Breast epithelium (tissue), 4 donors: Measurements from ENCODE around the gene HERPUD2. TPM values are rescaled to one million over a fixed set of nuclear protein-coding genes. Genes with fewer than 3 reads are reported as not detected.
A peak's percentile ranks its signal among the peaks of the same experiment; 100 is the strongest.

ENCODE experiments used
- DNase-seq, 2 donors: peaks; one replicate each; pipeline ENCODE4 v3.0.0-alpha.2; 2019; ENCODE audit warnings: low spot score in 2 of 2
- H3K27ac ChIP-seq, 2 donors: fragments of 200-600 bp; sonication (generic) in 1 of 2; one replicate each; pipeline ENCODE4 v1.5.1; 2016 to 2019; ENCODE audit warnings: mild to moderate bottlenecking in 1 of 2
- H3K27me3 ChIP-seq, 2 donors: fragments of 200-600 bp; sonication (generic) in 1 of 2; one replicate each; pipeline versions ENCODE4 v1.5.1 to v1.6.0; 2017 to 2019; ENCODE audit warnings: control low read depth in 1 of 2, mild to moderate bottlenecking in 1 of 2
- H3K36me3 ChIP-seq: fragments of 200-600 bp; one replicate; pipeline ENCODE4 v1.5.1; 2019
- H3K4me1 ChIP-seq, 2 donors: fragments of 200-600 bp; sonication (generic); one replicate each; pipeline ENCODE4 v1.5.1; 2016 to 2019; ENCODE audit warnings: control low read depth in 1 of 2
- H3K4me3 ChIP-seq, 3 donors: fragments of 200-600 bp; sonication (generic); 1 replicate in 2 of 3; 2 replicates in 1 of 3; pipeline ENCODE4 v1.5.1; 2016 to 2019; ENCODE audit warnings: mild to moderate bottlenecking in 3 of 3, moderate library complexity in 2 of 3
- H3K9me3 ChIP-seq, 2 donors: fragments of 200-600 bp; sonication (generic) in 1 of 2; one replicate each; pipeline ENCODE4 v1.5.1; 2016 to 2019; ENCODE audit warnings: control low read depth in 1 of 2
- CTCF ChIP-seq, 3 donors: fragments of 450-650 bp; IDR thresholded peaks; one replicate each; pipeline ENCODE4 v1.5.1; 2016 to 2017; ENCODE audit warnings: antibody characterized with exemption in 3 of 3, mild to moderate bottlenecking in 3 of 3, moderate library complexity in 3 of 3
- POLR2A ChIP-seq: fragments of 450-650 bp; IDR thresholded peaks from one replicate; pipeline ENCODE4 v1.6.1; 2016; ENCODE audit warnings: antibody characterized with exemption, mild to moderate bottlenecking, moderate library complexity
- POLR2AphosphoS5 ChIP-seq, 3 donors: sonication (generic); formaldehyde crosslinking; IDR thresholded peaks; one replicate each; pipeline ENCODE4 v1.6.1; 2017; ENCODE audit warnings: antibody characterized with exemption in 3 of 3
- intact Hi-C: fragments of 100-400 bp; cut with DNase I; formaldehyde crosslinking; loops from one replicate; pipeline ENCODE4 v1.15.1; 2023; ENCODE audit warnings: low total_unique reads
- total RNA-seq, 3 donors: library from RNA; depleted of rRNA; stranded (reverse); fragments of >200 nt; gene quantifications; one replicate each; pipeline ENCODE4 v1.1.0, GENCODE V29; 2016

HERPUD2 gene
- total RNA-seq, 3 donors from 2014 or later, result 31.1 to 39.7 (median 35.4) TPM

- Histone ChIP-seq H3K4me3 (no peak overlapping the region), H3K27ac (no peak overlapping the region), H3K4me1 (no peaks in the 10 kb centered on the region), H3K36me3 (no peaks in the 10 kb centered on the region), H3K9me3 (no peaks in the 10 kb centered on the region), H3K27me3 (no peaks in the 10 kb centered on the region)
- TF ChIP-seq POLR2A (no peak), POLR2AphosphoS5 (IDR thresholded peaks at IDR 0.05) (no peak), CTCF (IDR thresholded peaks at IDR 0.05) (no peak)
- intact Hi-C loops, result no loop called here
- DNase-seq, result no peak
These were observed 25.1 kb upstream of the HERPUD2 start for GRCh38 chr7:35720032-35720431.

- no peak overlapping the region for H3K27ac ChIP-seq
- intact Hi-C loops, result no loop called here
- H3K9me3 ChIP-seq, result no peaks in the 10 kb centered on the region
- H3K4me3 ChIP-seq, result no peak overlapping the region
- no peaks in the 10 kb centered on the region for H3K4me1 ChIP-seq
- H3K36me3 ChIP-seq, result no peaks in the 10 kb centered on the region
- no peaks in the 10 kb centered on the region for H3K27me3 ChIP-seq
- DNase-seq, result no peak
- TF ChIP-seq CTCF (IDR thresholded peaks at IDR 0.05) (no peak), POLR2A (no peak), POLR2AphosphoS5 (IDR thresholded peaks at IDR 0.05) (no peak)
These were observed 23.1 kb upstream of the HERPUD2 start for GRCh38 chr7:35718047-35718446.

- Histone ChIP-seq H3K36me3 (no peaks in the 10 kb centered on the region), H3K27ac (no peak overlapping the region), H3K4me3 (no peak overlapping the region), H3K4me1 (no peaks in the 10 kb centered on the region), H3K27me3 (no peaks in the 10 kb centered on the region), H3K9me3 (no peaks in the 10 kb centered on the region)
- no peak for TF ChIP-seq CTCF (IDR thresholded peaks at IDR 0.05)
- no peak for TF ChIP-seq POLR2AphosphoS5 (IDR thresholded peaks at IDR 0.05)
- TF ChIP-seq POLR2A, result no peak
- DNase-seq, result no peak
- intact Hi-C loops, result no loop called here
These were observed 22.6 kb upstream of the HERPUD2 start for GRCh38 chr7:35717516-35717915.

GRCh38 chr7:35717013-35717412 lies 22.1 kb upstream of the HERPUD2 start:
- intact Hi-C loops, result no loop called here
- TF ChIP-seq POLR2A, result no peak
- DNase-seq, result no peak
- Histone ChIP-seq H3K4me3 (peak overlapping the region in 2 of 3 donors; percentile 23 to 45), H3K9me3 (no peaks in the 10 kb centered on the region), H3K27me3 (no peaks in the 10 kb centered on the region), H3K4me1 (no peaks in the 10 kb centered on the region), H3K27ac (peak overlapping the region in 1 of 2 donors; percentile 62), H3K36me3 (no peaks in the 10 kb centered on the region)

- intact Hi-C loops, result no loop called here
- no peaks in the 10 kb centered on the region for H3K9me3 ChIP-seq
- no peaks in the 10 kb centered on the region for H3K36me3 ChIP-seq
- H3K4me1 ChIP-seq, result no peaks in the 10 kb centered on the region
- H3K27me3 ChIP-seq, result no peaks in the 10 kb centered on the region
- TF ChIP-seq POLR2A (no peak), POLR2AphosphoS5 (IDR thresholded peaks at IDR 0.05) (no peak), CTCF (IDR thresholded peaks at IDR 0.05) (no peak)
- DNase-seq, result no peak
- H3K27ac ChIP-seq, result peak overlapping the region in 1 of 2 donors; percentile 62
- peak overlapping the region; percentile 21 to 45 (median 23) for H3K4me3 ChIP-seq
These were observed 21.3 kb upstream of the HERPUD2 start for GRCh38 chr7:35716038-35716803.
